H7 (cell line): Measurements from ENCODE around the gene CHST13. TPM values are rescaled to one million over a fixed set of nuclear protein-coding genes. Genes with fewer than 3 reads are reported as not detected.
A peak's percentile ranks its signal among the peaks of the same experiment; 100 is the strongest.

Source experiments
- DNase-seq: peaks from one replicate; pipeline ENCODE4 v3.0.0; 2012
- H3K27me3 ChIP-seq: 2 replicates; pipeline ENCODE4 v1.6.0; 2011; ENCODE audit warnings: mild to moderate bottlenecking, low read length; ENCODE audit not compliant: control insufficient read depth, insufficient read depth
- H3K36me3 ChIP-seq: replicated peaks from 2 replicates; pipeline ENCODE4 v1.5.1; 2011; ENCODE audit warnings: low read length; ENCODE audit not compliant: control insufficient read depth, insufficient read depth
- H3K4me3 ChIP-seq: 2 replicates; pipeline ENCODE4 v1.5.1; 2011; ENCODE audit warnings: low read depth, mild to moderate bottlenecking, control low read depth, low read length, moderate library complexity; ENCODE audit not compliant: insufficient read depth
- total RNA-seq: library from RNA; depleted of rRNA; stranded (reverse); fragments of >200 nt; shearing (Covaris generic); gene quantifications from 2 replicates; pipeline ENCODE4 v1.2.3, GENCODE V29; 2014

Gene CHST13
- total RNA-seq, 1 experiment from 2014 or later: 2.8 TPM

GRCh38 chr3:126495786-126496185, 28.2 kb upstream of the CHST13 start:
- Histone ChIP-seq H3K27me3 (no peaks in the 10 kb centered on the region), H3K4me3 (no peak overlapping the region), H3K36me3 (no peaks in the 10 kb centered on the region)
- DNase-seq: no peak

- H3K4me3 ChIP-seq: no peak overlapping the region
- H3K36me3 ChIP-seq: no peaks in the 10 kb centered on the region
- DNase-seq: no peak
Measured at GRCh38 chr3:126496894-126497850, 26.8 kb upstream of the CHST13 start.

GRCh38 chr3:126497956-126498355, 26.0 kb upstream of the CHST13 start:
- no peak overlapping the region for H3K4me3 ChIP-seq
- no peaks in the 10 kb centered on the region for H3K27me3 ChIP-seq
- no peaks in the 10 kb centered on the region for H3K36me3 ChIP-seq
- no peak for DNase-seq

More at GRCh38 chr3:126496894-126497850, 26.8 kb upstream of the CHST13 start:
- no peaks in the 10 kb centered on the region for H3K27me3 ChIP-seq

- DNase-seq: no peak
- no peaks in the 10 kb centered on the region for H3K27me3 ChIP-seq
- no peak overlapping the region for H3K4me3 ChIP-seq
- H3K36me3 ChIP-seq: no peaks in the 10 kb centered on the region
Measured at GRCh38 chr3:126498461-126498860, 25.5 kb upstream of the CHST13 start.

- no peaks in the 10 kb centered on the region for H3K27me3 ChIP-seq
- H3K36me3 ChIP-seq: no peaks in the 10 kb centered on the region
- no peak overlapping the region for H3K4me3 ChIP-seq
- peak; percentile 82 for DNase-seq
Measured at GRCh38 chr3:126498929-126499328, 25.0 kb upstream of the CHST13 start.

GRCh38 chr3:126499401-126499800, 24.6 kb upstream of the CHST13 start:
- Histone ChIP-seq H3K4me3 (no peak overlapping the region), H3K27me3 (no peaks in the 10 kb centered on the region), H3K36me3 (no peaks in the 10 kb centered on the region)
- no peak for DNase-seq

GRCh38 chr3:126500016-126500415, 23.9 kb upstream of the CHST13 start:
- Histone ChIP-seq H3K4me3 (no peak overlapping the region), H3K36me3 (no peaks in the 10 kb centered on the region)

GRCh38 chr3:126501054-126501453, 22.9 kb upstream of the CHST13 start:
- H3K4me3 ChIP-seq: no peak overlapping the region
- peak; percentile 82 for DNase-seq
- no peaks in the 10 kb centered on the region for H3K36me3 ChIP-seq
- no peaks in the 10 kb centered on the region for H3K27me3 ChIP-seq

More at GRCh38 chr3:126500016-126500415, 23.9 kb upstream of the CHST13 start:
- no peaks in the 10 kb centered on the region for H3K27me3 ChIP-seq
- DNase-seq: peak; percentile 76

GRCh38 chr3:126501736-126502135, 22.2 kb upstream of the CHST13 start:
- H3K27me3 ChIP-seq: no peaks in the 10 kb centered on the region
- H3K36me3 ChIP-seq: no peaks in the 10 kb centered on the region
- H3K4me3 ChIP-seq: no peak overlapping the region
- peak; percentile 82 for DNase-seq

GRCh38 chr3:126502656-126503055, 21.3 kb upstream of the CHST13 start:
- Histone ChIP-seq H3K4me3 (no peak overlapping the region), H3K27me3 (no peaks in the 10 kb centered on the region), H3K36me3 (no peaks in the 10 kb centered on the region)
- no peak for DNase-seq

GRCh38 chr3:126503701-126504100, 20.3 kb upstream of the CHST13 start:
- no peak overlapping the region for H3K4me3 ChIP-seq
- no peak for DNase-seq
- no peaks in the 10 kb centered on the region for H3K27me3 ChIP-seq
- no peaks in the 10 kb centered on the region for H3K36me3 ChIP-seq

- Histone ChIP-seq H3K27me3 (no peaks in the 10 kb centered on the region), H3K4me3 (no peak overlapping the region), H3K36me3 (no peaks in the 10 kb centered on the region)
- no peak for DNase-seq
Measured at GRCh38 chr3:126507886-126508285, 16.1 kb upstream of the CHST13 start.

- H3K36me3 ChIP-seq: no peaks in the 10 kb centered on the region
- DNase-seq: no peak
Measured at GRCh38 chr3:126508564-126508964, 15.4 kb upstream of the CHST13 start.

GRCh38 chr3:126509597-126510307, 14.2 kb upstream of the CHST13 start:
- no peak for DNase-seq
- Histone ChIP-seq H3K4me3 (no peak overlapping the region), H3K27me3 (no peaks in the 10 kb centered on the region), H3K36me3 (no peaks in the 10 kb centered on the region)

More at GRCh38 chr3:126508564-126508964, 15.4 kb upstream of the CHST13 start:
- Histone ChIP-seq H3K4me3 (no peak overlapping the region), H3K27me3 (no peaks in the 10 kb centered on the region)
